OCI-M2 (cell line): ENCODE results near the gene PTGER3.
"Not testable (repeated sequence)": the region's sequence is repeated elsewhere in the genome, so short reads cannot be mapped to it uniquely, and the experiment has no call there.

Source experiments
- DNase-seq: peaks from one replicate; lab custom pipeline; 2025; ENCODE audit not compliant: unreplicated experiment; lab: John Stamatoyannopoulos, UW

PTGER3 gene

DNA sequence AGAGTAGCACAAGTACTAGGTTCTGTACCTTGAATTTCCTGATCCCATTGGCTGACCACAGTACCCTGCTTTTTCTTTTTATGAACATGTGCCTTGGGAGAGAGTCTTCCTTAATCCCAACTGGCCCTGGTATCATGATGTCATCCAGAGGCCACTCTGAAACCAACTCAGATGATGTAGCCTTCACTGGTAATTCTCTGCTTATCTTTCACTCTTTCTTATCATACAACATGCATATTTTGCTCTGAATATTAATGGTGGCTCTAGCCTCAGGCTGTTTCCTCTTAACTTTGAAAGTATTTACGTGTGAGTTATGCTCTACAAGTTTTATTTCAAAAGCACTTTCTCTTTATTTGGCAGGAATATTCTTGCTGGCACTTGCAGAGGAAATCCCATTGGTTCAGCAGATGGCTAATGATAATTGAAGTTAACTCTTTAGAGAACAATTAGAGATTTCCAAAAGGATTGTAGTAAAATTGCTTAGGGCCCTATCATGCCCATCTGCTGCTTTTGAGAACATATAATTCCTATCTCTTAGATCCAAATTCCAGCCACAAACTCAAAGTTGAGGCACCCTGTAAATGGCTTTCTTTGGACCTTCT lies 86.1 kb downstream of the PTGER3 start:
- DNase-seq, result no peak

DNA sequence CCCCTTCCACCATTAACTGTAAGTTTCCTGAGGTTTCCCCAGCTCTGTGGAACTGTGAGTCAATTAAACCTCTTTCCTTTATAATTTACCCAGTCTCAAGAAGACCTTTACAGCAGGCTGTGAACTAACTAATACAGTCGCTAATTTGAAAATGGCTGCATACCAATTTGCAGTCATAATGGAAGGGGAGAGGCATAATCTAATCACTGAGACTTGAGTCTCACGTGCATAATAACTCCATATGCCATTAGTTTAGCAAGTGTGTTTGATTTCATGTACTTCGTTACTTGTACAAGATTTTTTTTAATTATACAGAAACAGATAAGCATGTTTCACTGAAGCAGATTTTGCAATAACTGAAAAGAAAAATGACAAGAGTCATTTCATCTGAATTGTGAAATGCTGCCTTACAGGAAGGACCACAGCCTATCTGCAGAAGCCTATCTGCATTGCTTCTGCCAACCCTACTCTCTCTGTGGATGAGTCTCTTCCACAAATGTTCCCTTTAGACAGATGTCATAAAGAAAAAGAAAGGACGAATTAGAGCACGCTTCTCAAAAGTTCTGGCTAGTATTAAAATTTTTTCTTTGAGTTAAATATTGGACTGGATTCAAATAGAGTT lies 99.1 kb downstream of the PTGER3 start:
- DNase-seq, result no peak

DNA sequence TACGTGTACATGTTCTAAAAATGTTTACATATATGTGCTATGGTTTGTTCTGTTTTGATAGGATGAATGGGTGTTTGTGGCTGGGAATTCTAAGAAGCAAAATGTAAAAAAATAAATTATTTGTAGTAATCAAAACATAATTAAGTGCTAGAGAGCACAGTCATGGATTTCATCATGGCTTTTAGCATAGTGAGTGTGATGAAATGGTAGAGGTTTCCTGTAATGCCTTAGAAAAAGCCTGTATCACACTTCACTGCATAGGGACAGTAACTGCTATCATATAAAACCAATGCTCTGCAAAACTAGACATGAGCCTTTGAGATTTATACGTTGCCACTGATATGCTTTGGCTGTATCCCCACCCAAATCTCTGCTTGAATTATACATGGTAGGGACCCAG lies 99.8 kb downstream of the PTGER3 start:
- no peak for DNase-seq

DNA sequence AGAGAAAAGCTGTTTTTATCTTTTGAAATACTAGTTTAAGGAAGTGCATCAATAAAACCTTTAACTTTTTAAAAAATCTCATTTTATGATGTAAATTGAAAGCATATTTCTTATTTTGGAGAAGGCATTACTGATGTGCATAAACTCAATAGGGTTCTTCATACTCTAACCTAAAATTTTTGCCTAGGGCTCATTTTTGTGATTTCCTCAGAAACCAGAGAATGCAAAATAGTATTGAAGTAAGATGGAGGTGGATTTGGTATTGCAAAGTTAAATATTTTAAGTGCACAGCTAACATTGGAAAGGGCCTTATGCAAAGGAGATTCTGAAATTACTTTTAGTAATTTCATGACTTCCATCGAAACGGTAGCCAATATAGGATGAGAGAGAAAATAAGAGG lies 101.9 kb downstream of the PTGER3 start:
- DNase-seq, result no peak

DNA sequence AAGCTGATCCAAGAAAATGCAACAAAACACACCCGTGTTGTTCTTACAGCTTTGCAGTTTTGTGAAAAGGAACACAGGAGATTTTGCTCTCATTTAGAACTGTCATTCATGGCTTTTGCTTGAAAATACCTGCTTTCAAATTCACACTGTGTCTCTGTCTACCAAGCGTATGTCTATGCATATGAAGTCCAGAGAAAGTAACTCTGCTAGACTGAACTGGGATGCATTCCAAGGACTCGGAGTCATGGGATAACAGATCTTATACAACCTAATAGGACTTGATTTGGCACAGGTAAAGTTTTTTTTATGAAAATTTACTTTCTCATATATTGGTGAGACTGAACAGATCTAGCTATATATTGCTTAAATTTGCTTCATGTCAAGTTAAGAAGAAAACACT lies 102.4 kb downstream of the PTGER3 start:
- DNase-seq, result no peak

DNA sequence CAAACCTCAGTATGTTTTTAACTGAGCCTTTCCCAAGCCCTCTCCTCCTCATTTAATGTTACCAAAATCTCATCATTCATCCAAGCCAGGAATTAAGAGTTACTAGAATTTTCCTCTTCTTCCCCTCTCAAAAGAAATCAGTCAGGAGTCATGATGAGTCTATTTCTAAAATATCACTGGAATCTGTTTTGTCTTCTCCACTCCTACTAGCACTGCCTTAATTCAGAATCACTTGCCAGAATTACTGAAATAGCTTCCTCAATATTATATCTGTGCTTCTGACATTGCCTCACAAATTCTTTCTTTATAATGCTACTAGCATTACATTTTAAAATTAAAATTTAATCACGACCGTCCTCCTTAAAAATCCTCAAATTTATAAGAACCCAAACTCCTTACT lies 106.1 kb downstream of the PTGER3 start:
- no peak for DNase-seq

DNA sequence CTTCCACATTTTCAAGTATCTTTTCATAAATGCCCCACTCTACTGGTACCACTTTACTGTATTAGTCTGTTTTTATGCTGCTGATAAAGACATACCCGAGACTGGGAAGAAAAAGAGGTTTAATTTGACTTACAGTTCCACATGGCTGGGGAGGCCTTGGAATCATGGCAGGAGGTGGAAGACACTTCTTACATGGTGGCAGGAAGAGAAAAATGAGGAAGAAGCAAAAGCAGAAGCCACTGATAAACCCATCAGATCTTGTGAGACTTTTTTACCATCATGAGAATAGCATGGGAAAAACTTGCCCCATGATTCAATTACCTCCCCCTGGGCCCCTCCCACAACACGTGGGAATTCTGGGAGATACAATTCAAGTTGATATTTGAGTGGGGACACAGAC lies 107.2 kb downstream of the PTGER3 start:
- DNase-seq, result not testable (repeated sequence)

DNA sequence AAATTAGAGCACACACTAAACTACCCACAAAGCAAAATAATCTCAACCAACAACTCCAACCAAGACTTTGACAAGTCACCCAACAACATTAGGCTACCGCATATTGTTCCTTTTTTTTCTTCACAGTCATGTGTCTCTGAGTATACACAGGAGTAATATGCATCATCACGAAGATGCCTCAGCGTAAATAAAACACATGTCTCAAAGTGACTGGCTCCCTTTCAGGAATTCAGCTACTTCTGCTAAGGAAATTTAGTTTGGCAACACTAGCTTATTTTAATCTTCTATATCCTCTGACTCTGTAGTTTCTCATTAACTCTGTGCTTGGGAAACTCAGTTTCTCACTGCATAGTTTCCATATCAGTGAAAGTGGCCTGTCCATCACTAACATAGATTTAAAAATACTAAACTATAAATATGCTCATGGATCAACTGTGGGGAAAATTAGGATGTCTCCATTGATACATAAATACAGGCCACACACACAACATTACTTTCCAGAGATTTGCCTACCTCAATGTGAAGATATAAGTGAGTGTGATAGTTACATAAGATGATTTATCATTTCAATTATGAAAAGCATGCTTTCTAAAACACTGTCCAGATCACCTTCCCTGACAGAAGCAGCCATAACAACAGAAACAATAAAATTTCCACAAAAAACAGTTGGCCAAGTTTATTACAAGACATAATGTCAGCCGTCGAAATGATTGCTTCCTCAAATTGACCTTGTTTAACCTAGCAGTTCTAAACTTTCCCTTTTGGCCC lies 113.2 kb downstream of the PTGER3 start:
- DNase-seq, result no peak

DNA sequence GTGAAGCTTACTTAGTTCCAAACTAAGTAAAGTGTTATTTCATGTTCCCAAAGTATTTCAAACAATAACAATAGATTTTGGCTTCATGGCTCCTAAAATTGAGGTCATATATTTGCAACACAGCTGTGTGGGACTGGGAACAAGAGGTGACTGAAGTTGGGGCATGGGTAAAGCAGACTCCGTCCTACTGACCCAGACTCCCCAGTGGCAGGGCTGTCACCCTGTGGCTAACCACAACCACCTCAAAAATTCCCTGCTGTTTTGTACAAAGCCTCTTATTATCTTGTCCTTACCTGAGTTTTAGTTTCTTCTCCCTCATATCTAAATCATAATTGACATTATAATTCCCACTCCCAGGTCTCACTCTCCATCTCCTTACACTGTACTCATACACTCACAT lies 117.6 kb downstream of the PTGER3 start:
- no peak for DNase-seq

DNA sequence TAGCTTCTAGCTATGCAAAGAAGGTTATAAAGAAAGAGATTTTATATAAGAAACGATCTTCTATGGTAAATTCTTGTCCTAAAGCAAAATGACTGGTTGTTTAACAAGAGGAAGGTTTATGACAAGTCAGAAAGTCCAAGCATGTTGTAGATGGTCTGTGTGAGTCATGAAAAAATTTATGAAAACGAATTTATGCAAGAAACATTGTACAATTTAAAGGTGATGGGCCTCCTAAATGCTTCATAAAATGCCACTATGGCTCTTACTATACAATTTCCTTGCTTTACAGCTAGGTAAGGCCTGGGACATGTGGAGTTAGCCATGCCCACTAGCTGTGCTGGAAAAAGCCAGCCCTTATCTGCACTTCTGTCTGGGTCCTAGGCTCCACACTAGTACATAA lies 125.4 kb downstream of the PTGER3 start:
- DNase-seq, result no peak
